ENCODE results near the gene APC. TPM values are rescaled to one million over a fixed set of nuclear protein-coding genes. Genes with fewer than 3 reads are reported as not detected.

The APC gene
- total and polyA plus RNA-seq, 10 of the 15 experiments (the other 5 are each of a cell fraction or from before 2014, with no cell fraction given): 3.2 to 23.3 (median 13.8) TPM

DNA sequence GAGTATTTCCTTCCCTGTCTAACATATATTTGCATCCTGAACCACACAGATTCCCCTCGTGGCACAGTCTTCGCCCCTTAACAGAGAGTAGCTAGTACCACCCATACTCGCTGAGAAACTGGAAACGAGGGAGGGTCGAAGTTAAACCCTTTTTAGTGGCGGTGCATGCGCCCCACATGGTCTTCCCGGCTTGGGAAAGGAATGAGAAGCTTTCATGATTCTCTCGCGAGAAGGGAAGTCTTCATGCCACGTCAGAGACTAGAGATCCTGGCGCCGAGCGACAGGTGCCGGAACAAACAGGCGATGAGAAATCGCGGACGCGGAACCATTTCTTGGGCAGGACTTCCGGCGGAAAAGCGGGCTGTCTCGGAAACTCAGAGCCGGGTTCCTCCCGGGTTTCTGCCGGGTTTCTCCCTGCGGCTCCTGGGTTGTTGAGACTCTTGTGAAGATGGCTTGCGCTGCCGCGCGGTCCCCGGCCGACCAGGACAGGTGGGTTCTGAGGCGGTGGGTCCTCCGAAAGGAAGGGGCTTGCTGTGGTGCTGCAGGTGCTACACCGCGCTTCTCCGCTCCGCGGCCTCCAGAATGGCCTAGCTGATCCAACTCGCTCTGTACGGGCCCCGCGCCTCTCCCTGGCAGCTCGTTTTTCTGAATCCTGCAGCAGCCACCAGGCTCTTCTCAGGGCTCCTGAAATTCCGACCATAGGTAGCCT lies 123.4 kb downstream of the APC start, which contains the start of gene SRP19 (continued):
- TF ChIP-seq ZNF687 (IDR thresholded peaks at IDR 0.05) (peak; percentile 83), CUX1 (IDR thresholded peaks at IDR 0.05; ENCODE audit: insufficient replicate concordance, low read depth, low read length) (no peak), PML (IDR thresholded peaks at IDR 0.05; ENCODE audit: low read length) (peak; percentile 73; the same call in 1 of the 2 replicates), BRCA1 (IDR thresholded peaks at IDR 0.05; ENCODE audit: low read depth, low read length) (peak; percentile 88), EZH2 (IDR thresholded peaks at IDR 0.05; ENCODE audit: borderline replicate concordance, control insufficient read depth, low read depth, low read length) (no peak), SMC3 (IDR thresholded peaks at IDR 0.05; ENCODE audit: borderline replicate concordance, low read length) (no peak), SP1 (IDR thresholded peaks at IDR 0.05; ENCODE audit: low read depth, low read length) (peak; percentile 84), SMAD5 (IDR thresholded peaks at IDR 0.05; ENCODE audit: low read depth) (peak; percentile 41), STAT3 (IDR thresholded peaks at IDR 0.05; ENCODE audit: low read depth, low read length) (no peak), NR2F1 (conservative IDR thresholded peaks at IDR 0.05) (no peak), RB1 (IDR thresholded peaks at IDR 0.05; ENCODE audit: borderline replicate concordance) (0 out of 2 replicates have a peak, but pooled peaks have one; percentile 25), ZNF207 (IDR thresholded peaks at IDR 0.05; ENCODE audit: borderline replicate concordance) (peak; percentile 60; the same call in 1 of the 2 replicates), TCF7 (IDR thresholded peaks at IDR 0.05; ENCODE audit: borderline replicate concordance) (no peak), SIN3A (IDR thresholded peaks at IDR 0.05; ENCODE audit: low read depth, low read length) (0 out of 2 replicates have a peak, but pooled peaks have one; percentile 30), BCL3 (IDR thresholded peaks at IDR 0.05; ENCODE audit: borderline replicate concordance, insufficient read depth, low read depth, low read length, poor library complexity, severe bottlenecking) (no peak)

Measured in GM12878 (cell line).